GM18858 (cell line): ENCODE measurements around the gene KCTD7.
"Not testable (repeated sequence)": the region's sequence is repeated elsewhere in the genome, so short reads cannot be mapped to it uniquely, and the experiment has no call there.

Experiments used
- ATAC-seq: cut with Tn5 transposase; IDR thresholded peaks from one replicate; pipeline ENCODE4 v1.9.1; 2021; ENCODE audit not compliant: unreplicated experiment

KCTD7 gene

DNA sequence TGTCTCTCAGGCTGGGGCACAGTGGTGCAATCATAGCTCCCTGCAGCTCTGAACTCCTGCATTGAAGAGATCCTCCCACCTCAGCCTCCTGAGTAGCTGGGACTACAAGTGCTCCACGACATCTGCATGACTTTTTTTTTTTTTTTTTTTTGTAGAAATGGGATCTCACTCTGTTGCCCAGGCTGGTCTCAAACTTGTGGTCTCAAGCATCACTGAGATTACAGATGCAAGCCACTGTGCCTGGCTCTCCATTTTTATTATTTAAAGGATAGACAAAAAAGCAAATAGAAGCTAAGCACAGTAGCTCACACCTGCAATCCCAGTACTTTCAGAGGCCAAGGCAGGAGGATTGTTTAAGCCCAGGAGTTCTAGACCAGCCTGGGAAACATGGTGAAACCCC is 13.0 kb upstream of the KCTD7 start:
- no peak for ATAC-seq

DNA sequence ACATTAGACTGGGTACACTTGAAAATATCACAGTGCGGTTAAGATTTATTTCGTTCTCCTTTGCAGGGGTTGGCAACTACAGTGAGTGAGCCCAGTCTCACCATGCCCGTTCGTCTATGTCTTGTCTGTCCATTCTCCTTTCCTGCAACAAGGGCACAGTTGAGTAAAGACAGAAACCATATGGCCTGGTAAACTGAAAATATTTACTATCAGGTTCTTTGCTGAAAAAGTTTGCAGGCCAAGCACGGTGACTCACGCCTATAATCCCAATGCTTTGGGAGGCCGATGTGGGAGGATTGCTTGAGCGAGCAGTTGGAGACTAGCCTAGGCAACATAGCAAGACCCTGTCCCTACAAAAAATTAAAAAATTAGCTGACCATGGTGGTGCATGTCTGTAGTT is 11.4 kb upstream of the KCTD7 start:
- no peak for ATAC-seq

DNA sequence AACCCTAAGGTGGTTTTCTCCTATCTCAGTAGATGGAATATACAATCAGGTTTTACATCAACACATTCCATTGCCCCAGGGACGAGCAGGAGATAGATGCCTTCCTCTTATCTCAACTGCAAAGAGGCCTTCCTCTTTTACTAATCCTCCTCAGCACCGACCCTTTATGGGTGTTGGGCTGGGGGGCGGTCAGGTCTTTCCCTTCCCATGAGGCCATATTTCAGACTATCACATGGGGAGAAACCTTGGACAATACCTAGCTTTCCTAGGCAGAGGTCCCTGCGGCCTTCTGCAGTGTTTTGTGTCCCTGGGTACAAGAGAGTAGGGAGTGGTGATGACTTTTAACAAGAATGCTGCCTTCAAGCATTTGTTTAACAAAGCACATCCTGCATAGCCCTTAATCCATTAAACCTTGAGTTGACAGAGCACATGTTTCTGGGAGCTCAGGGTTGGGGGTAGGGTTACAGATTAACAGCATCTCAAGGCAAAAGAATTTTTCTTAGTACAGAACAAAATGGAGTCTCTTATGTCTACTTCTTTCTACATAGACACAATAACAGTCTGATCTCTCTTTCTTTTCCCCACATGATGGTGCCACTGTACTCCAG is 9.2 kb upstream of the KCTD7 start:
- ATAC-seq, result not testable (repeated sequence)

DNA sequence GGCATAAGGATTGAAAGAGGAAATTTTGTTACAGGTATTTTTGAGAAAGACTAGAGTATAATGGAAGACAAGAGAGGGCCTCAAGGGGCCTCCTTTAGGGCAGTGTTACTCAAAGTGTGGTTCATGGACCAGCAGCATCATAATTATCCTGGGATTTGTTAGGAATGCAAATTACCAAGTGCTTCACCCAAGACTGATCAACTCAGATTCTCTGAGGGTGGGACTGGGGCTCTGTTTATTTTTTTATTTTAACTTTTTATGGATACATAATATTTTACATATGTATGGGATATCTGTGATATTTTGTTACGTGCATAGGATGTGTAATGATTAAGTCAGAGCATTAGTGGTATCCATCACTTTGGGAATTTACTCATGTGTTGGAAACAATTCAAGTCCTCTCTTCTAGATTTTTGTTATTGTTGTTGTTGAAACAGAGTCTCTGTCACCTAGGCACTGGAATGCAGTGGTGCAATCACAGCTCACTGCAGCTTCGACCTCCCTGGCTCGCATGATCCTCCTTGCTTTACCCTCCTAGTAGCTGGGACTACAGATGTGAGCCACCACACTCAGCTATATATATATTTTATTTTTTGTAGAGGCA is 2.2 kb upstream of the KCTD7 start:
- no peak for ATAC-seq

DNA sequence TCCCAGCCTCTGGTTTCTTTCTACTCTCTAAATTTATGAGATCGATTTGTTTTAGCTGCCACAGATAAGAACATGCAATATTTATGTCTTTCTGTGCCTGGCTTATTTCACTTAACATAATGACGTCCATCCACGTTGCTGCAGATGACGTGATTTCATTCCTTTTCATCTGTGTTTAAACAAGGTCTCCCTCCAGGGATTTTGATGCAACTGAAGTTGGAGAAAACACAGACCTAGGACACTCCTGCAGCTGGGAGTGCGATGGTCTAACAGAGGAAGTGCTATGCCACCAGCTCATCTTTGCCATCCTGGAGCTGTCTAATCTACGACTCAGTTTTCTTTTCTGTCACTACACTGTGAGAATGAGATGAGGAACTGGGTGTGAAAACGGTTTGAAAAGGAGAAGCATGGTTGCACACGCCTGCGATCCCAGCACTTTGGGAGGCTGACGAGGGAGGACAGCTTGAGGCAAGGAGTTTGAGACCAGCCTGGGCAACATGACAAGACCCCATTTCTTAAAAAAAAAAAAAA is 1.5 kb upstream of the KCTD7 start:
- no peak for ATAC-seq

DNA sequence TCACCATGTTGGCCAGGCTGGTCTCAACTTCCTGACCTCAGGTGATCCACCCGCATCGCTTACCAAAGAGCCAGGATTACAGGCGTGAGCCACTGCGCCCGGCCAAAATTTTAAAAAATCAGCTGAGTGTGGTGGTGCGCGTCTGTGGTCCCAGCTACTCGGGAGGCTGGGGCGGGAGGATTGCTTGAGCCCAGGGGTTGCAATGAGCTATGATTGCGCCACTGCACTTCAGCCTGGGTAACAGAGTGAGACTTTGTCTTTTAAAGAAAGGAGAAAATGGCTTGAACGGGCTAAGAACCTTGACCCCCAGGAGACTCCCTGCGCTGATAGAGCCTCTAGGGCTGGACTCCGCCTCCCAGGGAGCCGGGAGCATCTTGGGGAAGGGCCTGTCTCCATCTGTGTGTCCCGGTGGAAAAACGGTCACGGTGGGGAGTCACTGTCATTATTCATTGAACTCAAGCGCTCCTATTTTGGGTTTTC is 760 bp upstream of the KCTD7 start:
- peak; percentile 0 for ATAC-seq

DNA sequence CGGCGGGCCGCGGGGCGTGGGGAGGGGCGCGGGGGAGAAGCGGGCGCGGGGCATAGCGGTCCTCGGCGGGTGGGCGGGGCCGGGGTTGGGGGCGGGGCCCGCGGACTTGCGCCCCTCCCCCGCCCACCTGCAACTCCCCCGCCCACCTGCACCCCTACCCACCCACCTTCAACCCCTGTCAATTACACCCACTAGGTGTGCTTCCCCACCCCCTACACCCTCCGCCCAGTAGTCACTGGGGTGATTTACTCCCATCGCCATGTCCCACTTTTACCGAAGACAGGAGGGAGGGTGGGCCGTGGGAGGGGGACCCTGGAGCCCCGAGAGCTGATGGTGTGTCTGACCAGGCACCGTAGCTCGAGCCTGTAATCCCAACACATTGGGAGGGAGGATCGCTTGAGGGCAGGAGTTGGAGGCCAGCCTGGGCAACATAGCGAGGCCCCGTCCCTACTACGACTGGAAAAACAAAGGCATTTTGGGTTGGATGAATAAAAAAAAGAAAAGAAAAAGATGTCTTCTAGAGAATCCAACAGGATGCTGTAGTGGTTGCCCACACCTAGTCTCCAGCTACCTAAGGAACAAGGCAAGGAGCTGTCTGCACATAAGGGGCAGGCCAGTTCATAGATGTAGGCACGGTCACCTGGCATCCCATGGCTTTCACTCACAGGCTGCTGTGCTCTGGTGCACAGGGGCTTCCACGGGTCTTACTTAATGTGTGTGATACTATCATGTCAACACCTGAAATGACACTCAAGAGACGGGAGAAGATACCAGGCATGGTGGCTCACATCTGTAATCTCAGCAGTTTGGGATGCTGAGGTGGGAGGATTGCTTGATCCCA is 761 bp downstream of the KCTD7 start:
- no peak for ATAC-seq

DNA sequence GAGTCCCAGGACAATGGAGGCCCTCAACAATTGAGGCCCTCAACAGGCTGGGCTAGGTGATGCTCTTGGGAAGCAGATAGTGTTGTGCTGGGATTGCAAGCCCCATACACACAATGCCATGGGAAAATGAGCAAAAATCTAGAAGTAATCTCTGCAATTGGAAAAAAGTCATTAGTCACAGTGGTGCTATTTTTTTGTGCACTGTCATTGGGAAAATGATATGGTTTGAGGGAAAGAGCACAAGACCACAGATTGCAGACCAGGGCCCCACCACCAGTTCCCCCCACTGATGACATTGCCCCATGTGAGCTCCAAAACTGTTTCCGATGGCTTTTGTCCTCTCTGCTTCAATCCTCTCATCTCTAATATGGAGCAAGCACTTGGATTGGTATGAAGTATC is 1.9 kb downstream of the KCTD7 start:
- no peak for ATAC-seq

DNA sequence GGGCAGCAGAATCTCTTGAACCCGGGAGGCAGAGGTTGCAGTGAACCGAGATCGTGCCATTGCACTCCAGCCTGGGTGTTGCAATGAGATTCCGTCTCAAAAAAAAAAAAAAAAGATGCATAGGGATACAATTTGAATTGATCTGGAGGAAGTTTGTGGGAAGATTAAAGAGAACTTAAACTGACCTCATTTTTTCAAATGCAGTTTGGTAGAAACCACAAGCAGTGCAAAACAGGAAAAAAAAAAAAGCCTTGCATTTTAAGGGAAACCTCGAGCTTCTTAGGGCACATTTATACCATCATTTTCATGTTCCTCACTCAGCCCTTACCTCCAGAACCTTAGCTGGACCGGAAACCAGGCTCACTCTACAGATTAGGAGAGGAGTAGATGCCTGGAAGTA is 2.8 kb downstream of the KCTD7 start:
- ATAC-seq, result no peak

DNA sequence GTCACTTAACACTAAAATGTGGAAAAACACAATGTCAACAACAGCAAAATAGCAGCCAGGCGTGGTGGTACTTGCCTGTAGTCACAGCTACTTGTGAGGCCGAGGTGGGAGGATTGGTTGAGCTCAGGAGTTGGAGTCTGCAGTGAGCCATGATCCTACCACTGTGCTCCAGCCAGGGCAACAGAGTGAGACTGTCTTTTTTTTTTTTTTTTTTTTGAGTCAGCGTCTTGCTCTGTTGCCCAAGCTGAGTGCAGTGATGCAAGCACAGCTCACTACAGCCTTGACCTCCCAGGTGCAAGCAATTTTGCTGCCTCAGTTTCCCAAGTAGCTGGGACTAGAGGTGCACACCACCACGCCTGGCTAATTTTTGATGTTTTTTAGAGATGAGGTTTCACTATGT is 6.1 kb downstream of the KCTD7 start:
- ATAC-seq, result no peak

DNA sequence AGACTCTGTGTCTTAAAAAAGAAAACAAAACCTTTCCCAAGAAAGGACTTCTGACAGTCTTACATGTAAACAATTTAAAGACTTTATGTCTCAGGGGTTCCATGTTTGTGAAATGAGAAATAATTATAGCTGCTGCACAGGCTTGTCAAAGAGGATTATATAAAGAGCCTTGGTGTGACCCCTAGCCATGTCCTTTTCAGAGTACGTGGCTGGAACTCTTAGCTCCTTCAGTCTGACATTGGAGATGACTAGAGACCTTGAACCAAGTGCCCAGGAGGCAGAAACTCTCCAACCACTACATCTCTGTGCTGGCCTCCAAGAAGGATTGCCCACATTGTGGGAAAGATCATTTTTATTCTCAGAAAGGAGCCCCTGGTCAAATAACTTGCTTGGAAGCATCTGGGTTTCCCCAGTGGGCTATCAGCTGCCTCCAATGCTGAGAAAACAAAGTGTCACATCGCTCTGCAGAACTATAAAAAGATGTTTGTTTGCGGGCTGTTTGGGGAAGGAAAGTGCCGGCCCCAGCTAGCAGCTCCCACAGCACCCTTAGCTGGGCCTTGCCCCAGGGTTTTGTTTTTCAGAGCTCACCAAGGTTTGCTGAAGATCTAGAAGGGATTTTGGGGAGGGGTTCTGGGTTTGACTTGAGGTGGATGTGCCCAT is 6.8 kb downstream of the KCTD7 start:
- not testable (repeated sequence) for ATAC-seq

DNA sequence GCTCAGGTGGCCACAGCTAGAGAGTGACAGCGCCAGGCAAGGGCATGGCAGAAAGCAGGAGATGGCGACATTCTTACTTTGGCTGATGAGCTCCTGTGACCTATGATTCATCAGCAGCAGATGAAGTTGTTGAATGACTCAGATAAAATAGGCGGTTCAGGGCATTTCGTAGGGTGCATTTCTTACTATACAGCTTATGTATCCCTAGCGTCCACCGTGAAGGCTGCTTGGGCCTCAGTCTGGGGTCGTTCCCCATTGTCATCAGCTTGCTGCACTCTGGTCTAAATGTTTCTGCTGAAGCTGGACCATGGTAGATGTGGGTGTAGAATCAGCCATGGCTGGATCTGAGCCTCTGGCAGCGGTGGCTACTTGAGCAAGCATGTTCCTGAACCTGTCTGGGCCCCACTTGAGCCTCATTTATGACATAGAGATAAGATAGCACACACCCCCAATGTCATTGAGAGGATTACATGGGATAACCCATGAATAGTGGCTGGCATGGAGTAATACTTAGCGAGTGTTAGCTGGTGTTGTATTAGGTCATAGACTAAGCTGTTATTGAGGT is 7.4 kb downstream of the KCTD7 start:
- not testable (repeated sequence) for ATAC-seq

DNA sequence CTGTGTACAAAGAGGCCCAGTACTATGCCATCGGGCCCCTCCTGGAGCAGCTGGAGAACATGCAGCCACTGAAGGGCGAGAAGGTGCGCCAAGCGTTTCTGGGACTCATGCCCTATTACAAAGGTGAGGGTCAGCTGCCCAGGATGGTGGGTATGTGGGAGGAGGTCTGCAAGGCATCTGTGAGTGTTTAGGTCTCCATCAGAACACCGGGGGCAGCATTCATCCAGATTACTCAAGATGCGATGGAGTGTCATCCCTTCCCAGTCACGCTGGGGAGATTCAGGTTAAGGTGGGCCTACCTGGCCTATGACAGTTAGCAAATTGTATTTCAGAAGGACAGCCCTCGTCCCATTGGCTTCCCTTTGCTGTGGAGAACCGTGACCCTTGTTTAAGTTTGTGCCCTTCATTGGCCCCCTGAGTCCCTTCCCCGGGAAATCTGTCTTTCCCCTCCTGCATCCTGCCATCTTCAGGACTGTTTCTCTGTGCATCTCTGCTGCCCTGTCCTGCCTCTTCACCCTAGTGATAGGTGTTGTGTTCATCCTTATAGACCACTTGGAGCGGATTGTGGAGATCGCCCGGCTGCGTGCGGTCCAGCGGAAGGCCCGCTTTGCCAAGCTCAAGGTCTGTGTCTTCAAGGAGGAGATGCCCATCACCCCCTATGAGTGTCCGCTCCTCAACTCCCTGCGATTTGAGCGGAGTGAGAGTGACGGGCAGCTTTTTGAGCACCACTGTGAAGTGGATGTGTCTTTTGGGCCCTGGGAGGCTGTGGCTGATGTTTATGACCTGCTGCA is 9.8 kb downstream of the KCTD7 start:
- ATAC-seq, result no peak

DNA sequence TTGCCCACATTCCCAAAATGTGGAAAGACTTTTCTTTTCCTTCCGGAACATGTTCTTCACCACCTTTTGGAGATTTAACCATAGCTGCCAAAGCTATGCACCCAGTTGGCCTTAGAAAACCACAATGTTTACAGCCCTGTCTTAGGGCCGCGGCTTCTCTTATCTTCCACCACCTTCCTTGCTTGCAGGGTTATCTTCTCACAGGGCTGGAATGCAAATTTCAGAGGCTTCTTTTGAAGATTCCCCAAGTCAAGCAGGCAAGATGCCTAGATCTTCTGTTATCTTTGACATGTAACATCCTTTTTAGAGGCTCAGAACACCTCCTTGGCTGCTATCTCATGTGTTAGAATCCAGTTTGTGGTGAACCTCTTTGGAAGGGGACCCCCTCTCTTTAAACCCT is 11.1 kb downstream of the KCTD7 start:
- no peak for ATAC-seq

DNA sequence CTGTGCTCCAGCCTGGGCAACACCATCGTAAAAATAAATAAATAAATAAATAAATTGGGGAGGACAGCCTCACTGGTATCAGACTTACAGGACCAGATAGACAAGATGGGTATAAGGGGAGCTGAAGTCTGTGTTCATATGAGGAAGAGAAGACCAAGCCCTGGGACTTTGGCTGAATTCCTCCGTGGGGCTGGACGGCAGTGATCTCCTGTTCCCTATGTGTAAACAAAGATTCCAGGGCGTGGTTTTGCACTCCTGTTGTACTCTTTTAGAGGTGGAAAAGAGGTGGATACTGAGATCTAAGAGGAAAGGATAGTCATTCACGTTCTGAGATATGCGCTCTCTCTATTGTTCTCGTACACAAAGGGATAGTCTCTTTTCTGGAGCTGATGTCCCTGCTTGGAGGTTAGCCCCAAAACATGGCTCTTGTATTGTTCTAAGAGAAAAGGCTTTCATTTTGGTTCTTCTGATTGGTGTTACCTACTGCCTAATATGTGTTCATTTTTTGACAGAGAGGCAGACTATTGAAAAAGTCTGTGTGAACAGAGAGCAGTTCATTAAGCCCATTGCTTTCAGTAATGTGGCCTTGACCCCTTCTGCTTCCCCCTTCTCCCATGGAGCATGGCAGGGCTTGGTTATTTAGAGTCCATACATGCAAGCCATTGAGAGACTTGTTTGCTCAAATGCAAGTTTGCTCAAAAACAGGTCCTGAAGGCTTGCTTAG is 12.3 kb downstream of the KCTD7 start:
- no peak for ATAC-seq

DNA sequence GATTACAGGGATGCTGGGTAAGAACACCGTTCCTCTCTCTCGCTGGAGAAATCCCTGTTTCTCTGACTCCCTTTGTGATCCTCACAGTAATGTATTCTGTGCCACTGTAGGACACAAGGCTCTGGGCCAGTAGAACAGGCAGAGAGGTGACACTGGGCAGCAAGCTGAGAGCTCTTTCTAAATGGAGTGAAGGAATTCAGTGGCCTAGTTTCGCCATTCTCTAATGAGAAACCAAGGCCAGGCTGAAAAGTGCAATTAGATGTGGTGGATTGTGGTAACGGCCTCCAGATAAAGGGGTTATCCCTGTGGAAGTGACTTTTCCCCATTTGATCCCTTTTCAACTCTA is 12.8 kb downstream of the KCTD7 start:
- ATAC-seq, result no peak

DNA sequence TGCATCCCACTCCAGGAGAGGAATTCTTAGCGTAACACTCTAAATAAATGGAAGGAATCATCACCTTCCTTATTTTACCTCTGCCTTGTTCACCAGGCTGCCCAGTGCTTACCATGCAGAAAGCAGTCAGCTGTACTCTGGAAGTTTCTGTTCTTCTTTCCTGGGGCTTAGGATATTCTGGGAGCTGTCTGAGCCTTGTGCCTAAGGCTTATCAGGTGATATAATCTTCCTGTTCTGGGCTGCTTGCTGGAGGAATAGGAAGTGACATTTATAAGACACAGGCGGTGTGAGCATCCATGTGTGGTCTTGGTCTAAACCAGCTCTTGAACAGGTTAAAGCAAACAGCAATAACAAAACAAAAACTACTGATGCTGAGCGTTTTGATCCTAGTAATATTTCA is 13.5 kb downstream of the KCTD7 start:
- no peak for ATAC-seq

DNA sequence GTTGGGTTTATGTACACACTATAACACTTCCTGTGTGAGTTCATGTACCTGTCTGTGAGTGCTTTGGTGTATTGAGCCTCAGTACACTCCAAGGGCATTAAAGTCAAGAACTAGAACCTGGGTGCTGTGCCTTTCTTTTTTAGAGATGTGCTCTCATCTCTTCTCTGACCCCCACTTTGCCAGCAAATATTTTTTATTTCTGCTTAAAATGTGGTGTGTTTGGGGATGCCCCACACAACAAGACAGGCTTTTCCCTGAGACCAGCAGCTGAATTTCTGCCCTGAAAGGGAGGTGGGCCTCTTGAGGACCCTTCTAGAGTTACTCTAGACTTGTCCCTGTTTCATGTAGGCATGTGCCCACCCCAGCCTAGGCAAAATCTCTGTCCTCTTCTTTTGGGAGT is 14.3 kb downstream of the KCTD7 start:
- ATAC-seq, result no peak

DNA sequence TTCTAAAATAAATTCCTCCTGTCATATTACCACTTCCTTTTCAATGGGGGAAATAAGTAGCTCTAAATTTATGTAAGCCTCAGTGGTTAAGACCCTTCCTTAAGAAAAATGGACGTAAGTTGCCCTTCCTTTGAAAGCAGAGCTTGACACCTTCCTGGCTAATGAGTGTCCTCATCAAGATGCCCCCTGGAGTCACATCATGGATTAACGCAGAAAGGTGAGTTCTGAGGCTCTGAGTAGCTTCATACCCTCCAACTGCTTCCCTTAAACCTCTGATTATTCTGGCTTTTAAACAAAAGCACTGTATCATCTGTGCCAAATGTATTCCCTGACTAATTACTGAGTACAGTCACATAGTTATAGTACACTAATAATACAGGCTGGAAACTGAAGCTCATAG is 14.7 kb downstream of the KCTD7 start:
- ATAC-seq, result no peak

DNA sequence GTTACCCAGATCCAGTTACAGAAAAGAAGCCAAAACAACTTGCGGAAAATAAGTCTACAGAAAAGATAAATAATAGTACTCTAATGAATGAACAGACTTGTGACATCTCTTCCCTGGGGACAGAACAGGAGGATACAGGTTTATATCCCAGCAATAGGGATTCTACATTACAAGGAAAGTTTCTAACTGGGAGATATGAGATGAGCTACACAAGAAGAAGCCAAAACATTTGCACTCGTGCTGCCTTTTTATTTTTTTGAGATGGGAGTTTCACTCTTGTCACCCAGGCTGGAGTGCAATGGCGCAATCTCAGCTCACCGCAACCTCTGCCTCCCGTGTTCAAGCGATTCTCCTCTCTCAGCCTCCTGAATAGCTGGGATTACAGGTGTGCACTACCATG is 22.3 kb downstream of the KCTD7 start:
- not testable (repeated sequence) for ATAC-seq
